IMR-90 (cell line): ENCODE data around the gene ENOX2. TPM values are rescaled to one million over a fixed set of nuclear protein-coding genes. Genes with fewer than 3 reads are reported as not detected.
A peak's percentile ranks its signal among the peaks of the same experiment; 100 is the strongest.

Experiments used
- ATAC-seq: fragments of 200-7000 bp; cut with Tn5 transposase; 2 replicates; pipeline ENCODE4 v1.9.1; 2020; ENCODE audit warnings: low read depth, mild to moderate bottlenecking, moderate library complexity
- Bru-seq: library from RNA; stranded (reverse); fragments of 400-500 nt; gene quantifications from one replicate; lab custom pipeline; 2021; lab: Mats Ljungman, UMichigan
- BruChase-seq, 2 experiments: library from RNA; stranded (reverse); fragments of 400-500 nt; gene quantifications; one replicate each; lab custom pipeline; 2021; lab: Mats Ljungman, UMichigan
- BruUV-seq: library from RNA; stranded (reverse); fragments of 400-500 nt; replicated peaks from 2 replicates; lab custom pipeline; 2021; lab: Mats Ljungman, UMichigan
- CTCF ChIA-PET: fragments of 300-600 bp; formaldehyde crosslinking; extraction: SDS; loops from one replicate; lab custom pipeline; 2021; ENCODE audit warnings: antibody characterized with exemption; lab: Yijun Ruan, JAX
- POLR2A ChIA-PET: fragments of 300-600 bp; sonication (Branson Sonifier 250); formaldehyde crosslinking; loops from one replicate; lab custom pipeline; 2022; ENCODE audit warnings: antibody characterized with exemption; ENCODE audit not compliant: unreplicated experiment; lab: Charles Lee
- DNase-seq: peaks from one replicate; pipeline ENCODE4 v3.0.0; 2013
- H2AFZ ChIP-seq: replicated peaks from 2 replicates; pipeline ENCODE3; 2013; ENCODE audit warnings: low read length, mild to moderate bottlenecking; ENCODE audit not compliant: poor library complexity
- H2AK5ac ChIP-seq: 2 replicates; pipeline ENCODE4 v1.6.1; 2013; ENCODE audit warnings: low read depth, low read length, inconsistent platforms
- H2AK9ac ChIP-seq: replicated peaks from 2 replicates; pipeline ENCODE3; 2013; ENCODE audit warnings: mild to moderate bottlenecking, low read depth, low read length, moderate library complexity; ENCODE audit not compliant: poor library complexity
- H2BK120ac ChIP-seq: 2 replicates; pipeline ENCODE4 v1.6.1; 2013; ENCODE audit warnings: low read depth, low read length, inconsistent platforms
- H2BK15ac ChIP-seq: 3 replicates; pipeline ENCODE4 v1.6.1; 2013; ENCODE audit warnings: low read depth, low read length, inconsistent platforms
- H2BK20ac ChIP-seq: 2 replicates; pipeline ENCODE4 v1.6.1; 2013; ENCODE audit warnings: low read depth, mild to moderate bottlenecking, inconsistent platforms, low read length, moderate library complexity
- H2BK5ac ChIP-seq: 2 replicates; pipeline ENCODE4 v1.6.1; 2013; ENCODE audit warnings: mild to moderate bottlenecking, low read depth, low read length, inconsistent platforms; ENCODE audit not compliant: poor library complexity, severe bottlenecking
- H3K14ac ChIP-seq: replicated peaks from 2 replicates; pipeline ENCODE4 v1.6.1; 2013; ENCODE audit warnings: low read depth, low read length, inconsistent platforms
- H3K18ac ChIP-seq: 2 replicates; pipeline ENCODE4 v1.6.1; 2013; ENCODE audit warnings: low read depth, low read length, control low read depth
- H3K23ac ChIP-seq: 2 replicates; pipeline ENCODE4 v1.6.1; 2013; ENCODE audit warnings: low read depth, low read length, inconsistent platforms
- H3K27ac ChIP-seq: 2 replicates; pipeline ENCODE4 v1.5.1; 2013; ENCODE audit warnings: mild to moderate bottlenecking, control low read depth, low read length; ENCODE audit not compliant: insufficient read depth
- H3K27me3 ChIP-seq: 2 replicates; pipeline ENCODE4 v1.6.1; 2013; ENCODE audit warnings: low read length; ENCODE audit not compliant: control insufficient read depth, insufficient read depth
- H3K36me3 ChIP-seq: 2 replicates; pipeline ENCODE4 v1.6.1; 2013; ENCODE audit warnings: low read length, mixed read lengths; ENCODE audit not compliant: control insufficient read depth, insufficient read depth
- H3K4ac ChIP-seq: 2 replicates; pipeline ENCODE4 v1.6.1; 2013; ENCODE audit warnings: low read depth, low read length, inconsistent platforms
- H3K4me1 ChIP-seq: 2 replicates; pipeline ENCODE4 v1.6.1; 2013; ENCODE audit warnings: low read length, mixed read lengths; ENCODE audit not compliant: control insufficient read depth, insufficient read depth
- H3K4me2 ChIP-seq: 2 replicates; pipeline ENCODE4 v1.6.1; 2013; ENCODE audit warnings: low read depth, mild to moderate bottlenecking, control low read depth, low read length, moderate library complexity
- H3K4me3 ChIP-seq: 2 replicates; pipeline ENCODE4 v1.5.1; 2013; ENCODE audit warnings: low read depth, mild to moderate bottlenecking, control low read depth, low read length, moderate library complexity; ENCODE audit not compliant: insufficient read depth
- H3K56ac ChIP-seq: 2 replicates; pipeline ENCODE4 v1.6.1; 2013; ENCODE audit warnings: low read length, inconsistent platforms; ENCODE audit not compliant: insufficient read depth; ENCODE audit errors: extremely low read depth
- H3K79me1 ChIP-seq, 2 experiments: 2 replicates each; pipeline ENCODE4 v1.6.1; 2013; ENCODE audit warnings: low read length in 2 of 2, inconsistent platforms in 1 of 2, low read depth in 1 of 2
- H3K9ac ChIP-seq: 2 replicates; pipeline ENCODE4 v1.6.1; 2013; ENCODE audit warnings: low read depth, low read length, control low read depth
- H3K9me1 ChIP-seq: 2 replicates; pipeline ENCODE4 v1.6.1; 2013; ENCODE audit warnings: low read length, inconsistent platforms; ENCODE audit not compliant: insufficient read depth
- H3K9me3 ChIP-seq: 2 replicates; pipeline ENCODE4 v1.6.1; 2013; ENCODE audit warnings: low read length; ENCODE audit not compliant: control insufficient read depth, insufficient read depth
- H4K20me1 ChIP-seq: 2 replicates; pipeline ENCODE4 v1.6.1; 2013; ENCODE audit warnings: low read length, inconsistent platforms; ENCODE audit not compliant: insufficient read depth
- H4K5ac ChIP-seq: 2 replicates; pipeline ENCODE4 v1.6.1; 2013; ENCODE audit warnings: mild to moderate bottlenecking, low read depth, low read length, control low read depth
- H4K8ac ChIP-seq, 2 experiments: 2 replicates each; pipeline ENCODE4 v1.6.1; 2013; ENCODE audit warnings: low read depth in 2 of 2, low read length in 2 of 2, control low read depth in 1 of 2, inconsistent platforms in 1 of 2
- H4K91ac ChIP-seq: 2 replicates; pipeline ENCODE4 v1.6.1; 2013; ENCODE audit warnings: low read depth, low read length, inconsistent platforms; ENCODE audit not compliant: insufficient read depth
- BHLHE40 ChIP-seq: fragments of 150-350 bp; IDR thresholded peaks from 2 replicates; pipeline ENCODE4 v1.6.1; 2016; ENCODE audit warnings: mild to moderate bottlenecking, low read depth, low read length
- MAZ ChIP-seq: IDR thresholded peaks from 2 replicates; pipeline ENCODE4 v1.6.1; 2012; ENCODE audit warnings: low read depth, mild to moderate bottlenecking, low read length, improper control_type of control experiment, moderate library complexity, borderline replicate concordance
- MXI1 ChIP-seq: IDR thresholded peaks from 2 replicates; pipeline ENCODE4 v1.6.1; 2012; ENCODE audit warnings: low read depth, mild to moderate bottlenecking, low read length, moderate library complexity, borderline replicate concordance
- POLR2A ChIP-seq: IDR thresholded peaks from 2 replicates; pipeline ENCODE4 v1.6.1; 2012; ENCODE audit warnings: mild to moderate bottlenecking, low read depth, low read length
- RAD21 ChIP-seq: IDR thresholded peaks from 2 replicates; pipeline ENCODE4 v1.6.1; 2012; ENCODE audit warnings: low read length, improper control_type of control experiment
- USF2 ChIP-seq: fragments of 150-350 bp; IDR thresholded peaks from 2 replicates; pipeline ENCODE4 v1.6.1; 2017; ENCODE audit warnings: mild to moderate bottlenecking, antibody characterized with exemption, low read length, low read depth
- WGBS, 2 experiments: methylation state at CpG; one replicate each; pipeline versions ENCODE4 v1.1.5 to v1.1.7; 2013; ENCODE audit warnings: missing lambda C conversion rate in 2 of 2; ENCODE audit not compliant: insufficient read length in 1 of 2; ENCODE audit errors: extremely low coverage in 2 of 2; 5-methylcytosine and 5-hydroxymethylcytosine counted together
- dilution Hi-C: fragments of 300-500 bp; cut with HindIII; formaldehyde crosslinking; loops from one replicate; pipeline ENCODE4 v1.14.3; 2018; ENCODE audit warnings: low sequenced_read_pairs; ENCODE audit not compliant: unreplicated experiment
- in situ Hi-C: fragments of 300-500 bp; cut with MboI; formaldehyde crosslinking; loops from 3 replicates; pipeline ENCODE4 v1.14.3; 2019; ENCODE audit warnings: low sequenced_read_pairs, inconsistent platforms, mixed read lengths
- intact Hi-C: fragments of 100-400 bp; cut with micrococcal nuclease; formaldehyde crosslinking; loops from 2 replicates; pipeline ENCODE4 v1.10.0; 2022
- long read RNA-seq: library from polyadenylated mRNA; unstranded; transcript quantifications from one replicate; pipeline ENCODE4 v2.0.0, GENCODE V29; 2021; ENCODE audit not compliant: unreplicated experiment
- polyA plus RNA-seq, 3 experiments: library from polyadenylated mRNA; depleted of rRNA; stranded (reverse); fragments of >200 nt; gene quantifications; 2 replicates each; pipeline ENCODE4 v1.2.3, GENCODE V29; 2012; ENCODE audit warnings: low replicate concordance in 1 of 3
- total RNA-seq: library from RNA; depleted of rRNA; stranded (reverse); fragments of >200 nt; gene quantifications from 2 replicates; pipeline ENCODE4 v1.2.3, GENCODE V29; 2012; rRNA removed

ENOX2 gene
- total RNA-seq (11.1 and 11.8 TPM in 2 replicates), polyA plus RNA-seq (2012; rRNA removed) (5.9 and 6.3 TPM in 2 replicates), Bru-seq, nascent RNA (percentile 52 among the genes with signal in this experiment), BruChase-seq, experiment 1, labeled RNA remaining after a 6-hour chase (percentile 43 among the genes with signal in this experiment), BruChase-seq, experiment 2, labeled RNA remaining after a 2-hour chase (percentile 47 among the genes with signal in this experiment)
- 2.1 and 3.4 TPM in 2 replicates for polyA plus RNA-seq (2012; cell fraction: cytosol; rRNA removed)
- 0.50 and 3.6 TPM in 2 replicates for polyA plus RNA-seq (2012; cell fraction: nucleus; rRNA removed; ENCODE audit: low replicate concordance)
- long read RNA-seq, full-length matches to known transcripts: 5 of 9 reads
- long read RNA-seq, partial matches to known transcripts: 2 of 9 reads
- long read RNA-seq, other reads (novel, unspliced or antisense): 2 of 9 reads

- H3K4me3 ChIP-seq: peak within 1 kb of the TSS; percentile 68
- H3K27ac ChIP-seq: peak within 1 kb of the TSS; percentile 85
- peaks cover 2% of the 10 kb centered on the region; the same call in 1 of the 2 replicates for H3K27me3 ChIP-seq
- H4K8ac ChIP-seq: peak within 1 kb of the TSS in 1 of 2 experiments; percentile 59; a peak in 1 of 4 replicates
- peaks cover 3 to 4% of the 10 kb centered on the region in 2 experiments; a peak in 2 of 4 replicates for H3K79me1 ChIP-seq
- dilution Hi-C loops (no loop called here), intact Hi-C loops (loop anchor here (5.0 kb wide), 1 partner anchor 326 kb away; no protein-coding TSS in a partner anchor), in situ Hi-C loops (loop anchor here (25.0 kb wide), 2 partner anchors 641 to 1291 kb away; partner anchors contain the start of gene ZNF280C)
- peak within 1 kb of the TSS; percentile 80 for H3K4me2 ChIP-seq
- H2AK9ac ChIP-seq: peak within 1 kb of the TSS; percentile 83
- peak within 1 kb of the TSS; percentile 21; the same call in 1 of the 2 replicates for H3K23ac ChIP-seq
- no peak within 1 kb of the TSS; the same call in 1 of the 2 replicates for H4K5ac ChIP-seq
- H2BK5ac ChIP-seq: no peak within 1 kb of the TSS
- no peak within 1 kb of the TSS; the same call in 1 of the 2 replicates for H2BK120ac ChIP-seq
- peak within 1 kb of the TSS; percentile 88 for H2AFZ ChIP-seq
- BruUV-seq: no TSS peak
- H2BK20ac ChIP-seq: no peak within 1 kb of the TSS
- 0 out of 2 replicates have a peak within 1 kb of the TSS, but pooled peaks have one; percentile 3 for H2AK5ac ChIP-seq
- WGBS, 2 experiments: 32% methylated on average over 13 of the region's 50 CpGs; no CpG with 5 or more reads in 1 of the 2 experiments
- H3K9ac ChIP-seq: peak within 1 kb of the TSS; percentile 76
- H4K20me1 ChIP-seq: no peaks in the 10 kb centered on the region
- no peak within 1 kb of the TSS; the same call in 1 of the 2 replicates for H3K18ac ChIP-seq
- H3K56ac ChIP-seq: peak within 1 kb of the TSS; percentile 53
- POLR2A ChIA-PET: interaction anchor here (0.5 to 0.6 kb wide), 2 partner anchors 186 to 200 kb away, joined by 8 to 25 read pairs; no protein-coding TSS in a partner anchor
- no peaks in the 10 kb centered on the region for H3K4me1 ChIP-seq
- H4K91ac ChIP-seq: no peak within 1 kb of the TSS
- no peaks in the 10 kb centered on the region; the same call in 1 of the 2 replicates for H3K36me3 ChIP-seq
- H3K9me1 ChIP-seq: no peaks in the 10 kb centered on the region
- H3K14ac ChIP-seq: no peak within 1 kb of the TSS
- H3K9me3 ChIP-seq: no peaks in the 10 kb centered on the region
- ATAC-seq (peak; percentile 99), DNase-seq (peak; percentile 96)
- CTCF ChIA-PET: interaction anchor here (0.8 to 1.0 kb wide), 2 partner anchors 28 to 363 kb away, joined by 3 read pairs; no protein-coding TSS in a partner anchor
- TF ChIP-seq BHLHE40 (no peak), MXI1 (peak; percentile 73), POLR2A (peak; percentile 85), MAZ (peak; percentile 15; the same call in 1 of the 2 replicates), USF2 (peak; percentile 75), RAD21 (no peak)
- H2BK15ac ChIP-seq: no peak within 1 kb of the TSS
- peak within 1 kb of the TSS; percentile 46; the same call in 1 of the 2 replicates for H3K4ac ChIP-seq
These were observed at the start of gene ENOX2 for GRCh38 chrX:130902783-130903613. Gene ENOX2 (minus strand): TSS chrX:130903209. CDS start chrX:130703216, 199,993 bp downstream.
